Measurements from ENCODE around the gene TTC4. TPM values are rescaled to one million over a fixed set of nuclear protein-coding genes. Genes with fewer than 3 reads are reported as not detected.
A peak's percentile ranks its signal among the peaks of the same experiment; 100 is the strongest.

TTC4 gene
- polyA plus RNA-seq, 1 experiment, result 20.5 TPM

- POLR2A ChIA-PET, result no interaction called here
Measured at GRCh38 chr1:54714881-54715492, 674 bp upstream of the TTC4 start.

GRCh38 chr1:54716299-54717047, 812 bp downstream of the TTC4 start:
- H3K27me3 ChIP-seq (ENCODE audit: control insufficient read depth, insufficient read depth, low read length), result no peaks in the 10 kb centered on the region; the same call in none of the 2 replicates
- no peak for TF ChIP-seq CTCF (IDR thresholded peaks at IDR 0.05; ENCODE audit: insufficient read depth, low read depth, low read length)
- H3K36me3 ChIP-seq (ENCODE audit: control insufficient read depth, insufficient read depth, low read length), result peaks cover 3% of the 10 kb centered on the region; the same call in 1 of the 2 replicates
- POLR2A ChIA-PET, result no interaction called here
- H3K4me3 ChIP-seq (ENCODE audit: low read depth, low read length), result peak overlapping the region; percentile 76
- DNase-seq (ENCODE audit: low read depth), result peak; percentile 13
- CTCF ChIA-PET, result interaction anchor here (1.5 kb wide), 1 partner anchor 93 kb away, joined by 4 read pairs; no protein-coding TSS in a partner anchor

More at GRCh38 chr1:54714881-54715492, 674 bp upstream of the TTC4 start:
- Histone ChIP-seq H3K27me3 (ENCODE audit: control insufficient read depth, insufficient read depth, low read length) (peaks cover 2% of the 10 kb centered on the region), H3K4me3 (ENCODE audit: low read depth, low read length) (peak overlapping the region; percentile 76; the same call in 1 of the 2 replicates), H3K36me3 (ENCODE audit: control insufficient read depth, insufficient read depth, low read length) (peaks cover 3% of the 10 kb centered on the region; the same call in 1 of the 2 replicates)
- DNase-seq (ENCODE audit: low read depth), result no peak
- CTCF ChIA-PET, result no interaction called here
- no peak for TF ChIP-seq CTCF (IDR thresholded peaks at IDR 0.05; ENCODE audit: insufficient read depth, low read depth, low read length)

GRCh38 chr1:54721719-54722118, 6.1 kb downstream of the TTC4 start:
- TF ChIP-seq CTCF (IDR thresholded peaks at IDR 0.05; ENCODE audit: insufficient read depth, low read depth, low read length), result no peak
- ChIA-PET POLR2A (no interaction called here), CTCF (interaction anchor here (0.6 to 1.5 kb wide), 3 partner anchors 29 to 941 kb away, joined by 4 to 5 read pairs (median 4); no protein-coding TSS in a partner anchor)
- Histone ChIP-seq H3K27me3 (ENCODE audit: control insufficient read depth, insufficient read depth, low read length) (no peaks in the 10 kb centered on the region), H3K4me3 (ENCODE audit: low read depth, low read length) (no peak overlapping the region), H3K36me3 (ENCODE audit: control insufficient read depth, insufficient read depth, low read length) (peaks cover 12% of the 10 kb centered on the region)
- no peak for DNase-seq (ENCODE audit: low read depth)

GRCh38 chr1:54723985-54724384, 8.3 kb downstream of the TTC4 start:
- peaks cover 12% of the 10 kb centered on the region for H3K36me3 ChIP-seq (ENCODE audit: control insufficient read depth, insufficient read depth, low read length)
- CTCF ChIA-PET, result no interaction called here
- TF ChIP-seq CTCF (IDR thresholded peaks at IDR 0.05; ENCODE audit: insufficient read depth, low read depth, low read length), result no peak
- no peak for DNase-seq (ENCODE audit: low read depth)
- H3K27me3 ChIP-seq (ENCODE audit: control insufficient read depth, insufficient read depth, low read length), result no peaks in the 10 kb centered on the region
- H3K4me3 ChIP-seq (ENCODE audit: low read depth, low read length), result no peak overlapping the region
- POLR2A ChIA-PET, result interaction anchor here (0.7 kb wide), 1 partner anchor 33 kb away, joined by 6 read pairs; no protein-coding TSS in a partner anchor

GRCh38 chr1:54724771-54725170, 9.1 kb downstream of the TTC4 start:
- CTCF ChIA-PET, result no interaction called here

More at GRCh38 chr1:54724771-54725170, 9.1 kb downstream of the TTC4 start:
- Histone ChIP-seq H3K4me3 (ENCODE audit: low read depth, low read length) (no peak overlapping the region), H3K36me3 (ENCODE audit: control insufficient read depth, insufficient read depth, low read length) (peaks cover 10% of the 10 kb centered on the region), H3K27me3 (ENCODE audit: control insufficient read depth, insufficient read depth, low read length) (no peaks in the 10 kb centered on the region)
- no peak for TF ChIP-seq CTCF (IDR thresholded peaks at IDR 0.05; ENCODE audit: insufficient read depth, low read depth, low read length)
- DNase-seq (ENCODE audit: low read depth), result no peak
- POLR2A ChIA-PET, result interaction anchor here (0.7 kb wide), 1 partner anchor 32 kb away, joined by 6 read pairs; no protein-coding TSS in a partner anchor
